ENCODE measurements around the gene RTCA. TPM values are rescaled to one million over a fixed set of nuclear protein-coding genes. Genes with fewer than 3 reads are reported as not detected.
A peak's percentile ranks its signal among the peaks of the same experiment; 100 is the strongest.

Gene RTCA
- 10 to 100 TPM; 15.4 to 23.8 TPM for total RNA-seq

DNA sequence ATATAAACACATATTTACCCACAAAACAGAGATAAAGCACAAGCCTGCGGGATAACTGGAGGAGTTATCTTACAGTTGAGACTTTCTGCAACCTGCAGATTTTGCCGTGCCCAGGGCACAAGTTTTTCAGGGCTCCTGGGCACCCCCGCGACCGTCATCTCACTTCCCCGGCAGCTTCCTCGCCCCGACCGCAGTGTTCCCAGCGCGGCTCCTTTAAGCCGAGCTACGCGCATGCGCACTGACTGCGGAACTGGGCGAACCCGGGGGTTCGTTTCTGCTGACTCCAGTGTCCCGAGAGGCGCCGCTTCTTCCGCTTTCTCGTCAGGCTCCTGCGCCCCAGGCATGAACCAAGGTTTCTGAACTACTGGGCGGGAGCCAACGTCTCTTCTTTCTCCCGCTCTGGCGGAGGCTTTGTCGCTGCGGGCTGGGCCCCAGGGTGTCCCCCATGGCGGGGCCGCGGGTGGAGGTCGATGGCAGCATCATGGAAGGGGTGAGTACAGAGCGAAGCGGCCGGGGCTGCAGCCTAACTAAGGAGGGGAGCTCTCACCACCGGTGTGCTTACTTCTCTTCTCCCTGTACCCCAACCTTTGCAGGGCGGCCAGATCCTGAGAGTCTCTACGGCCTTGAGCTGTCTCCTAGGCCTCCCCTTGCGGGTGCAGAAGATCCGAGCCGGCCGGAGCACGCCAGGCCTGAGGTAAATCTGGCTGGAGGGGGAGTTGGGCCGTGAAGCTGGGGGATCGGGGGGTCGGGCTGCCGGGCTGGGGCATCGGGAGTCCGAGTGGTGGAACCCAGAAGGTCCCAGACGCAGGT lies at the start of gene RTCA:
RTCA (plus strand) TSS at position 286 of the 810 bp plus-strand sequence; CDS start at position 446, 160 bp downstream.
- peak within 1 kb of the TSS; percentile 81 to 82 for H3K27ac ChIP-seq
- peaks cover 19% of the 10 kb centered on the region for H3K36me3 ChIP-seq
- H3K9me3 ChIP-seq = no peaks in the 10 kb centered on the region
- peak; percentile 98 for ATAC-seq (ENCODE audit: insufficient number of reproducible peaks, low FRiP score, low read depth)
- H3K4me3 ChIP-seq = peak within 1 kb of the TSS; percentile 99
- no peak for TF ChIP-seq CTCF (IDR thresholded peaks at IDR 0.05)
- peaks cover 15 to 21% of the 10 kb centered on the region in 2 donors for H3K4me1 ChIP-seq (ENCODE audit: control insufficient read depth in 1 of 2, low read depth in 2 of 2)
- DNase-seq (ENCODE audit: low spot score) = peak; percentile 89
- H3K27me3 ChIP-seq (replicated peaks; ENCODE audit: insufficient read depth) = no peaks in the 10 kb centered on the region

- Histone ChIP-seq H3K4me1 (ENCODE audit: control insufficient read depth in 1 of 2, low read depth in 2 of 2) (no peaks in the 10 kb centered on the region), H3K4me3 (no peak overlapping the region), H3K27ac (no peak overlapping the region), H3K36me3 (peaks cover 24% of the 10 kb centered on the region), H3K9me3 (no peaks in the 10 kb centered on the region), H3K27me3 (replicated peaks; ENCODE audit: insufficient read depth) (no peaks in the 10 kb centered on the region)
- DNase-seq (ENCODE audit: low spot score) (no peak), ATAC-seq (ENCODE audit: insufficient number of reproducible peaks, low FRiP score, low read depth) (no peak)
- TF ChIP-seq CTCF (IDR thresholded peaks at IDR 0.05) = no peak
Observed at GRCh38 chr1:100217834-100218233, 48.2 kb upstream of the RTCA start.

DNA sequence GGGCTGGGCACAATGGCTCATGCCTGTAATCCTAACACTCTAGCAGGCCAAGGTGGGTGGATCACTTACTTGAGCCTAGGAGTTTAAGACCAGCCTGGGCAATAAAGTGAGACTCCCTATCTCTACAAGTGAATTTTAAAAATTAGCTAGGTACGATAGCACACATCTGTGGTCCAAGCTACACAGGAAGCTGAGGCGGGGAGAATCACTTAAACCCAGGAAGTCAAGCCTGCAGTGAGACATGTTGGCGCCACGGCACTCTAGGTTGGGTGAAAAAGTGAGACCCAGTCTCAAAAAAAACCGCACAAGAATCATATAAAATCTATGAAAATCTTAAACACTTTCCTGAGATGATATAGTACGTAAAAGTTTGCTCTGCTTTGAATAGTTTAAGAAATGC lies 46.6 kb upstream of the RTCA start:
- Histone ChIP-seq H3K36me3 (peaks cover 11% of the 10 kb centered on the region), H3K4me3 (no peak overlapping the region), H3K4me1 (ENCODE audit: control insufficient read depth in 1 of 2, low read depth in 2 of 2) (no peaks in the 10 kb centered on the region), H3K9me3 (no peaks in the 10 kb centered on the region), H3K27ac (no peak overlapping the region), H3K27me3 (replicated peaks; ENCODE audit: insufficient read depth) (no peaks in the 10 kb centered on the region)
- ATAC-seq (ENCODE audit: insufficient number of reproducible peaks, low FRiP score, low read depth) (no peak), DNase-seq (ENCODE audit: low spot score) (no peak)
- no peak for TF ChIP-seq CTCF (IDR thresholded peaks at IDR 0.05)

- H3K36me3 ChIP-seq = peaks cover 8% of the 10 kb centered on the region
Observed at GRCh38 chr1:100219883-100220282, 46.1 kb upstream of the RTCA start.

More at GRCh38 chr1:100219883-100220282, 46.1 kb upstream of the RTCA start:
- no peaks in the 10 kb centered on the region for H3K4me1 ChIP-seq (ENCODE audit: control insufficient read depth in 1 of 2, low read depth in 2 of 2)
- ATAC-seq (ENCODE audit: insufficient number of reproducible peaks, low FRiP score, low read depth) (no peak), DNase-seq (ENCODE audit: low spot score) (no peak)
- H3K27ac ChIP-seq = no peak overlapping the region
- H3K4me3 ChIP-seq = no peak overlapping the region
- no peak for TF ChIP-seq CTCF (IDR thresholded peaks at IDR 0.05)
- no peaks in the 10 kb centered on the region for H3K27me3 ChIP-seq (replicated peaks; ENCODE audit: insufficient read depth)
- H3K9me3 ChIP-seq = no peaks in the 10 kb centered on the region
